A549 (cell line): ENCODE data around the gene SEMA5B. TPM values are rescaled to one million over a fixed set of nuclear protein-coding genes. Genes with fewer than 3 reads are reported as not detected.

Experiments
- ATAC-seq, 2 experiments: fragments of 200-7000 bp in 1 of 2; fragments of >200 bp in 1 of 2; cut with Nextera tagmentation in 1 of 2; cut with Tn5 transposase in 1 of 2; 3 replicates each; pipeline versions ENCODE4 v1.8.0 to v1.9.1; 2018 to 2020; ENCODE audit warnings: mild to moderate bottlenecking in 1 of 2, moderate library complexity in 1 of 2
- CTCF ChIA-PET: fragments of 300-600 bp; sonication (Branson Sonifier 250); formaldehyde crosslinking; extraction: SDS; loops from one replicate; lab custom pipeline; 2021; ENCODE audit warnings: antibody characterized with exemption, inconsistent platforms; lab: Yijun Ruan, JAX
- POLR2A ChIA-PET: fragments of 350-600 bp; formaldehyde crosslinking; extraction: SDS; loops from one replicate; lab custom pipeline; 2021; ENCODE audit warnings: antibody characterized with exemption, inconsistent platforms; lab: Yijun Ruan, JAX
- DNase-seq, 2 experiments: peaks; one replicate each; pipeline versions ENCODE4 v3.0.0 to v3.0.0-alpha.2; 2011 to 2016; ENCODE audit warnings: low read depth in 1 of 2, low spot score in 1 of 2
- FAIRE-seq: peaks from 2 replicates; lab custom pipeline; 2011; peaks lifted over from hg19 to GRCh38; lab: Jason Lieb, UNC
- H3K27ac ChIP-seq, 2 experiments: fragments of >200 bp; sonication (Bioruptor Twin); formaldehyde crosslinking; 3 replicates each; pipeline ENCODE4 v1.5.1; 2016 to 2017
- H3K4me1 ChIP-seq: fragments of >200 bp; sonication (Bioruptor Twin); formaldehyde crosslinking; 3 replicates; pipeline ENCODE4 v1.6.1; 2016
- H3K4me2 ChIP-seq: fragments of >200 bp; sonication (Bioruptor Twin); formaldehyde crosslinking; 3 replicates; pipeline ENCODE4 v1.6.1; 2016
- H3K4me3 ChIP-seq: fragments of >200 bp; sonication (Bioruptor Twin); formaldehyde crosslinking; 3 replicates; pipeline ENCODE4 v1.5.1; 2016
- H3K9me3 ChIP-seq: fragments of >200 bp; sonication (Bioruptor Twin); formaldehyde crosslinking; 3 replicates; pipeline ENCODE4 v1.6.1; 2016
- ATOH8 ChIP-seq: fragments of 250-450 bp; sonication (Bioruptor Pico); IDR thresholded peaks from 2 replicates; pipeline ENCODE4 v1.5.0; 2020; ENCODE audit warnings: low read depth, mild to moderate bottlenecking, moderate library complexity
- BCL3 ChIP-seq: fragments of >200 bp; sonication (Bioruptor Twin); formaldehyde crosslinking; IDR thresholded peaks from 3 replicates; pipeline ENCODE4 v1.6.1; 2016
- CEBPB ChIP-seq, 2 experiments: fragments of >200 bp in 1 of 2; sonication (Bioruptor Twin) in 1 of 2; formaldehyde crosslinking in 1 of 2; IDR thresholded peaks; 2 replicates each; pipeline ENCODE4 v1.6.1; 2012 to 2016
- CHD2 ChIP-seq: fragments of 150-350 bp; IDR thresholded peaks from 2 replicates; pipeline ENCODE4 v1.6.1; 2014; ENCODE audit warnings: low read length; ENCODE audit not compliant: partially characterized antibody
- CHD4 ChIP-seq: fragments of 200-600 bp; sonication (generic); IDR thresholded peaks from 2 replicates; pipeline ENCODE4 v1.6.1; 2016; ENCODE audit warnings: antibody characterized with exemption, mild to moderate bottlenecking, borderline replicate concordance
- CTCF ChIP-seq: fragments of >200 bp; sonication (Bioruptor Twin); formaldehyde crosslinking; IDR thresholded peaks from 3 replicates; pipeline ENCODE4 v1.5.1; 2016
- E2F6 ChIP-seq: IDR thresholded peaks from 2 replicates; pipeline ENCODE4 v1.6.1; 2012; ENCODE audit warnings: low read depth, borderline replicate concordance
- EHF ChIP-seq: fragments of 250-450 bp; sonication (Bioruptor Pico); IDR thresholded peaks from 2 replicates; pipeline ENCODE4 v1.5.0; 2020; ENCODE audit warnings: mild to moderate bottlenecking
- EP300 ChIP-seq, 2 experiments: fragments of >200 bp; sonication (Bioruptor Twin); formaldehyde crosslinking; IDR thresholded peaks; 2 replicates in 1 of 2; 3 replicates in 1 of 2; pipeline ENCODE4 v1.6.1; 2016 to 2017
- FOXS1 ChIP-seq: fragments of 250-450 bp; sonication (Bioruptor Pico); IDR thresholded peaks from 2 replicates; pipeline ENCODE4 v1.5.0; 2020; ENCODE audit warnings: mild to moderate bottlenecking, moderate library complexity
- GATA3 ChIP-seq: IDR thresholded peaks from 2 replicates; pipeline ENCODE4 v1.6.1; 2012; ENCODE audit warnings: borderline replicate concordance
- HEYL ChIP-seq: fragments of 250-450 bp; sonication (Bioruptor Pico); IDR thresholded peaks from 2 replicates; pipeline ENCODE4 v1.8.0; 2021; ENCODE audit warnings: mild to moderate bottlenecking, moderate library complexity
- HOXB13 ChIP-seq: fragments of 250-450 bp; sonication (Bioruptor Pico); IDR thresholded peaks from 2 replicates; pipeline ENCODE4 v1.5.0; 2020; ENCODE audit warnings: low read depth, mild to moderate bottlenecking, moderate library complexity
- HOXB5 ChIP-seq: fragments of 250-450 bp; sonication (Bioruptor Pico); IDR thresholded peaks from 2 replicates; pipeline ENCODE4 v1.5.0; 2020; ENCODE audit warnings: mild to moderate bottlenecking, moderate library complexity
- JUN ChIP-seq, 2 experiments: fragments of >200 bp; sonication (Bioruptor Twin); formaldehyde crosslinking; IDR thresholded peaks; 2 replicates in 1 of 2; 3 replicates in 1 of 2; pipeline ENCODE4 v1.6.1; 2016 to 2017
- KDM1A ChIP-seq: fragments of 200-600 bp; sonication (generic); IDR thresholded peaks from 2 replicates; pipeline ENCODE4 v1.6.1; 2016; ENCODE audit warnings: low read depth, mild to moderate bottlenecking
- PBX3 ChIP-seq: IDR thresholded peaks from 2 replicates; pipeline ENCODE4 v1.6.1; 2012
- PHF8 ChIP-seq: fragments of 200-600 bp; sonication (generic); IDR thresholded peaks from 2 replicates; pipeline ENCODE4 v1.6.1; 2016; ENCODE audit warnings: low read depth, mild to moderate bottlenecking, antibody characterized with exemption, moderate library complexity, borderline replicate concordance
- RAD21 ChIP-seq, 2 experiments: fragments of >200 bp in 1 of 2; sonication (Bioruptor Twin) in 1 of 2; formaldehyde crosslinking in 1 of 2; IDR thresholded peaks in 1 of 2; conservative IDR thresholded peaks in 1 of 2; 2 replicates in 1 of 2; 3 replicates in 1 of 2; pipeline ENCODE4 v1.6.1; 2012 to 2018; ENCODE audit warnings: inconsistent platforms in 1 of 2
- RFX5 ChIP-seq: fragments of 450-650 bp; IDR thresholded peaks from 2 replicates; pipeline ENCODE4 v1.7.1; 2014; ENCODE audit warnings: antibody characterized with exemption, mild to moderate bottlenecking, moderate library complexity
- RNF2 ChIP-seq: fragments of 200-600 bp; sonication (generic); IDR thresholded peaks from 2 replicates; pipeline ENCODE4 v1.6.1; 2016; ENCODE audit warnings: low read depth, mild to moderate bottlenecking, antibody characterized with exemption, moderate library complexity, borderline replicate concordance
- SMC3 ChIP-seq: fragments of >200 bp; sonication (Bioruptor Twin); formaldehyde crosslinking; IDR thresholded peaks from 3 replicates; pipeline ENCODE4 v1.6.1; 2018; ENCODE audit warnings: inconsistent platforms
- SREBF2 ChIP-seq: fragments of 450-650 bp; IDR thresholded peaks from 2 replicates; pipeline ENCODE4 v1.6.1; 2014; ENCODE audit warnings: mild to moderate bottlenecking, moderate library complexity
- USF2 ChIP-seq: fragments of 450-650 bp; IDR thresholded peaks from 2 replicates; pipeline ENCODE4 v1.6.1; 2014; ENCODE audit warnings: antibody characterized with exemption
- ZSCAN20 ChIP-seq: fragments of 250-450 bp; sonication (Bioruptor Pico); IDR thresholded peaks from 2 replicates; pipeline ENCODE4 v1.8.0; 2022; ENCODE audit warnings: mild to moderate bottlenecking, moderate library complexity
- WGBS: methylation state at CpG from one replicate; pipeline ENCODE4 v1.1.6; 2017; ENCODE audit errors: missing lambda C conversion rate; 5-methylcytosine and 5-hydroxymethylcytosine counted together
- polyA plus RNA-seq, 4 experiments: library from polyadenylated mRNA; depleted of rRNA in 3 of 4; stranded (reverse); fragments of >200 nt; fragmentation: RNase III in 1 of 4; extraction: RNeasy Plus Mini Kit Qiagen cat#74134 plus additional on column Dnase treatment in 1 of 4; gene quantifications; 2 replicates in 3 of 4; 3 replicates in 1 of 4; pipeline ENCODE4 v1.2.3, GENCODE V29; 2011 to 2017

Gene SEMA5B
- polyA plus RNA-seq, 2 of the 4 experiments (the other 2 are of a cell fraction): 0.03 TPM; not detected in 1

GRCh38 chr3:122962149-122962548 lies 65.4 kb downstream of the SEMA5B start:
- CTCF ChIA-PET: interaction anchor here (1.3 kb wide), 1 partner anchor 19 kb away, joined by 7 read pairs; no protein-coding TSS in a partner anchor
- Histone ChIP-seq H3K4me3 (no peak overlapping the region), H3K27ac (no peak overlapping the region), H3K9me3 (no peaks in the 10 kb centered on the region), H3K4me2 (no peak overlapping the region), H3K4me1 (0 out of 3 replicates have a peak, but pooled peaks cover 4% of the 10 kb centered on the region)
- no peak for ATAC-seq
- 76% methylated on average over 9 of the region's 9 CpGs for WGBS
- no peak for TF ChIP-seq USF2
- no peak for DNase-seq
- POLR2A ChIA-PET: no interaction called here
- FAIRE-seq: no peak

- TF ChIP-seq GATA3 (no peak), CEBPB (IDR thresholded peaks at IDR 0.05) (no peak), ATOH8 (no peak), ZSCAN20 (CRISPR knock-in tag) (no peak), CTCF (no peak)
- FAIRE-seq (no peak), ATAC-seq (no peak), DNase-seq (no peak)
- no peak overlapping the region for H3K4me3 ChIP-seq
- ChIA-PET CTCF (interaction anchor here (1.3 kb wide), 1 partner anchor 18 kb away, joined by 7 read pairs; no protein-coding TSS in a partner anchor), POLR2A (no interaction called here)
- H3K9me3 ChIP-seq: no peaks in the 10 kb centered on the region
- no peak overlapping the region for H3K27ac ChIP-seq
- no peak overlapping the region for H3K4me2 ChIP-seq
- 0 out of 3 replicates have a peak, but pooled peaks cover 4% of the 10 kb centered on the region for H3K4me1 ChIP-seq
- WGBS: 32% methylated on average over 3 of the region's 4 CpGs
Observed at GRCh38 chr3:122961146-122961545, 66.4 kb downstream of the SEMA5B start.

- ATAC-seq: no peak
- whole genome bisulfite sequencing: 61% methylated on average over 4 of the region's 4 CpGs
- ChIA-PET CTCF (no interaction called here), POLR2A (no interaction called here)
- Histone ChIP-seq H3K9me3 (no peaks in the 10 kb centered on the region), H3K4me2 (no peak overlapping the region), H3K27ac (no peak overlapping the region), H3K4me1 (0 out of 3 replicates have a peak, but pooled peaks cover 4% of the 10 kb centered on the region), H3K4me3 (no peak overlapping the region)
- TF ChIP-seq BCL3: no peak
- TF ChIP-seq SMC3: no peak
- no peak for TF ChIP-seq JUN (IDR thresholded peaks at IDR 0.05)
- TF ChIP-seq HOXB13 (CRISPR knock-in tag): no peak
- no peak for TF ChIP-seq GATA3
- no peak for TF ChIP-seq PBX3
- no peak for TF ChIP-seq PHF8
- TF ChIP-seq KDM1A: no peak
- TF ChIP-seq HOXB5: no peak
- no peak for TF ChIP-seq CHD4
- TF ChIP-seq EHF (CRISPR knock-in tag): no peak
- no peak for TF ChIP-seq FOXS1 (CRISPR knock-in tag)
- no peak for TF ChIP-seq RNF2
- no peak for TF ChIP-seq RAD21 (conservative IDR thresholded peaks at IDR 0.05 in 1 of 2, IDR thresholded peaks at IDR 0.05 in 1 of 2)
- no peak for TF ChIP-seq HEYL (CRISPR knock-in tag)
- TF ChIP-seq CHD2: no peak
- TF ChIP-seq EP300 (IDR thresholded peaks at IDR 0.05): no peak
- TF ChIP-seq E2F6: no peak
- TF ChIP-seq SREBF2: no peak
- TF ChIP-seq RFX5: no peak
- no peak for FAIRE-seq
- no peak for DNase-seq
Observed at GRCh38 chr3:122960652-122961051, 66.9 kb downstream of the SEMA5B start.
